Kidney (tissue), 14 donors: ENCODE measurements around the gene AP5Z1. TPM values are rescaled to one million over a fixed set of nuclear protein-coding genes. Genes with fewer than 3 reads are reported as not detected.

Experiments
- DNase-seq, 5 donors: peaks; one replicate each; pipeline ENCODE4 v3.0.0-alpha.2; 2013 to 2020
- FAIRE-seq: peaks from 2 replicates; lab custom pipeline; 2012; peaks lifted over from hg19 to GRCh38; lab: Jason Lieb, UNC
- H3K27ac ChIP-seq, 2 donors: one replicate each; pipeline ENCODE4 v1.7.0; 2013; ENCODE audit warnings: low read depth in 2 of 2, low read length in 2 of 2, inconsistent platforms in 1 of 2
- H3K27me3 ChIP-seq: one replicate; pipeline ENCODE4 v1.7.1; 2013; ENCODE audit warnings: low read length, inconsistent platforms; ENCODE audit not compliant: control insufficient read depth, insufficient read depth
- H3K36me3 ChIP-seq, 3 donors: one replicate each; pipeline versions ENCODE4 v1.7.0 to v1.7.1; 2013; ENCODE audit warnings: low read length in 3 of 3, control low read depth in 1 of 3, inconsistent platforms in 1 of 3; ENCODE audit not compliant: insufficient read depth in 3 of 3, control insufficient read depth in 2 of 3
- H3K4me1 ChIP-seq, 3 donors: one replicate each; pipeline versions ENCODE4 v1.7.0 to v1.7.1; 2013; ENCODE audit warnings: low read length in 3 of 3, inconsistent platforms in 1 of 3, low read depth in 1 of 3; ENCODE audit not compliant: control insufficient read depth in 2 of 3, insufficient read depth in 2 of 3
- H3K4me3 ChIP-seq, 3 donors: one replicate each; pipeline versions ENCODE4 v1.7.0 to v1.8.1; 2013; ENCODE audit warnings: low read length in 3 of 3, control low read depth in 1 of 3, inconsistent platforms in 1 of 3
- H3K9ac ChIP-seq, 3 donors: one replicate each; pipeline versions ENCODE4 v1.7.0 to v1.7.1; 2013; ENCODE audit warnings: low read length in 3 of 3, control low read depth in 1 of 3, inconsistent platforms in 1 of 3
- H3K9me3 ChIP-seq, 3 donors: one replicate each; pipeline versions ENCODE4 v1.7.0 to v1.7.1; 2013; ENCODE audit warnings: low read length in 3 of 3, control low read depth in 1 of 3, inconsistent platforms in 1 of 3; ENCODE audit not compliant: control insufficient read depth in 2 of 3, insufficient read depth in 1 of 3
- intact Hi-C: fragments of 100-400 bp; cut with DNase I; formaldehyde crosslinking; loops from one replicate; pipeline ENCODE4 v1.11.1; 2022
- polyA plus RNA-seq: library from polyadenylated mRNA; stranded (reverse); fragments of 350-450 nt; fragmentation: Illumina TruSeq; extraction: RNeasy Lipid Tissue Mini Kit (QIAGEN cat#74804); gene quantifications from one replicate; pipeline ENCODE4 v1.2.3, GENCODE V29; 2014; ENCODE audit warnings: low read depth, low replicate concordance; ENCODE audit not compliant: insufficient read depth
- total RNA-seq: library from RNA; stranded (reverse); fragmentation: NEBNext Ultra II Directional; extraction: Animal tissue kit (Norgen Biotek cat#: 25700); gene quantifications from one replicate; pipeline ENCODE4 v1.2.1, GENCODE V29; 2021
- TF ChIP-seq, protein P1 (sequence below): IDR thresholded peaks from 3 replicates; pipeline ENCODE4 v1.5.1; 2012; ENCODE audit warnings: mild to moderate bottlenecking, moderate library complexity, borderline replicate concordance; ENCODE audit not compliant: insufficient read depth; ENCODE audit errors: extremely low read depth
- donor health status: control.
- donor health status: control.
- donor health status: control.
- donor health status: control.
- donor health status: control.
- donor health status: DM: yes; HTN: yes; CAD: no.
- donor health status: Normal renal cell carcinoma (clear cell type).

The AP5Z1 gene
- total and polyA plus RNA-seq, 2 donors from 2014 or later = 23.4 to 38.5 TPM

DNA sequence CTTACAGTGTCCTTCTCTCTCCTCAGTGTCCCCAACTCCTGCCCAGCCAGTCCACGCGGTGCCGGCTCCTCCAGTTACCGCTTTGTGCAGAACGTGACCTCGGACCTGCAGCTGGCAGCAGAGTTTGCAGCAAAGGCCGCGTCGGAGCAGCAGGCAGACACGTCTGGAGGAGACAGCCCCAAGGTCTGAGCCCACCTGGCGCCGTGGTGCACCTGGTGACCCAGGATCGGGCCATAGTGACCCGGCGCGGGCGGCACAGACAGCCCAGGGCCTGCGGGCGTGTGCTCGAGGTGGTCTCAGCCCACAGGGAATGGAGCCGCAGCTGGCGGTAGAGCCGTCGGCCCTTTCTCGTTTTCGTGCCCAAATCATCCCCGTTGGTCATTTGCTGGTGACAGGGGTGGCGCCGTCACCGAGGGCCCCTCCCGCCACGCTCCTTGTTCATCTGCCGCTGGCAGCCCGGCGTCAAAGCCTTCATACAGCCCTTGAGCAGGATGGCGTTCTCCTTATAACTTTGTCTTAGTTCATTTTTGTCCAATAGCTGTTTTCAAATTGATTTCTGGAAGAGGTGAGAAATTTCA lies 20.9 kb upstream of the AP5Z1 start:
- H3K27me3 ChIP-seq = no peaks in the 10 kb centered on the region
- H3K36me3 ChIP-seq = peaks cover 0 to 28% (median 18%) of the 10 kb centered on the region in 3 donors
- peaks cover 0 to 5% (median 0%) of the 10 kb centered on the region in 3 donors for H3K4me1 ChIP-seq
- TF ChIP-seq, protein P1, sequence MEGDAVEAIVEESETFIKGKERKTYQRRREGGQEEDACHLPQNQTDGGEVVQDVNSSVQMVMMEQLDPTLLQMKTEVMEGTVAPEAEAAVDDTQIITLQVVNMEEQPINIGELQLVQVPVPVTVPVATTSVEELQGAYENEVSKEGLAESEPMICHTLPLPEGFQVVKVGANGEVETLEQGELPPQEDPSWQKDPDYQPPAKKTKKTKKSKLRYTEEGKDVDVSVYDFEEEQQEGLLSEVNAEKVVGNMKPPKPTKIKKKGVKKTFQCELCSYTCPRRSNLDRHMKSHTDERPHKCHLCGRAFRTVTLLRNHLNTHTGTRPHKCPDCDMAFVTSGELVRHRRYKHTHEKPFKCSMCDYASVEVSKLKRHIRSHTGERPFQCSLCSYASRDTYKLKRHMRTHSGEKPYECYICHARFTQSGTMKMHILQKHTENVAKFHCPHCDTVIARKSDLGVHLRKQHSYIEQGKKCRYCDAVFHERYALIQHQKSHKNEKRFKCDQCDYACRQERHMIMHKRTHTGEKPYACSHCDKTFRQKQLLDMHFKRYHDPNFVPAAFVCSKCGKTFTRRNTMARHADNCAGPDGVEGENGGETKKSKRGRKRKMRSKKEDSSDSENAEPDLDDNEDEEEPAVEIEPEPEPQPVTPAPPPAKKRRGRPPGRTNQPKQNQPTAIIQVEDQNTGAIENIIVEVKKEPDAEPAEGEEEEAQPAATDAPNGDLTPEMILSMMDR = no peak
- H3K4me3 ChIP-seq = no peak overlapping the region
- no peak for FAIRE-seq
- no peak overlapping the region for H3K9ac ChIP-seq
- no peak for DNase-seq
- intact Hi-C loops = loop anchor here (10.0 kb wide), 1 partner anchor 140 kb away; no protein-coding TSS in a partner anchor
- H3K27ac ChIP-seq = no peak overlapping the region
- no peaks in the 10 kb centered on the region for H3K9me3 ChIP-seq

GRCh38 chr7:4755045-4755444 lies 20.4 kb upstream of the AP5Z1 start:
- Histone ChIP-seq H3K27me3 (no peaks in the 10 kb centered on the region), H3K9me3 (no peaks in the 10 kb centered on the region), H3K4me1 (peaks cover 0 to 5% (median 0%) of the 10 kb centered on the region in 3 donors), H3K9ac (no peak overlapping the region), H3K27ac (no peak overlapping the region), H3K4me3 (no peak overlapping the region), H3K36me3 (peaks cover 0 to 34% (median 20%) of the 10 kb centered on the region in 3 donors)
- TF ChIP-seq, protein P1 = no peak
- no peak for DNase-seq
- no peak for FAIRE-seq
- intact Hi-C loops = loop anchor here (10.0 kb wide), 1 partner anchor 140 kb away; no protein-coding TSS in a partner anchor

GRCh38 chr7:4758111-4758510 lies 17.3 kb upstream of the AP5Z1 start:
- Histone ChIP-seq H3K4me1 (peaks cover 0 to 5% (median 0%) of the 10 kb centered on the region in 3 donors), H3K36me3 (peaks cover 0 to 48% (median 30%) of the 10 kb centered on the region in 3 donors), H3K27ac (no peak overlapping the region), H3K4me3 (no peak overlapping the region), H3K9me3 (no peaks in the 10 kb centered on the region), H3K27me3 (no peaks in the 10 kb centered on the region), H3K9ac (no peak overlapping the region)
- DNase-seq (no peak), FAIRE-seq (no peak)
- TF ChIP-seq, protein P1 = no peak
- intact Hi-C loops = loop anchor here (10.0 kb wide), 1 partner anchor 143 kb away; no protein-coding TSS in a partner anchor

DNA sequence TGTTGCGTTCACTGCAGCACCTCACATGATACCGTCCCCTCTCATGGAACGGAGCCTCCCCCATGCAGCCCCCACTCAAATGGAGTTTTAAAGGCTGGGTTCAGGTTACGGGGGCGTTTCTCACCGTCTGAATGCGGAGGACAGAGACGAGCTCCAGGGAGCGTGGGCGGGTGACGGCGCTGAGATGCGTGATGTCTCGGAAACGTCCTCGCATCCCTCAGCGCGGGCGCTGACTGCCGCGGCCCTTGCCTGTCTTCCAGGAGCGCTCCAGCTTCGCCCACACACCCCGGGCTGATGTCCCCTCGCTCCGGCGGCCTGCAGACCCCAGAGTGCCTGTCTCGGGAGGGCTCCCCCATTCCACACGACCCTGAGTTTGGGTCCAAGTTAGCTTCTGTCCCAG lies 16.6 kb upstream of the AP5Z1 start:
- no peaks in the 10 kb centered on the region for H3K27me3 ChIP-seq
- TF ChIP-seq, protein P1 = no peak
- no peaks in the 10 kb centered on the region for H3K9me3 ChIP-seq
- DNase-seq = no peak
- no peak overlapping the region for H3K9ac ChIP-seq
- H3K36me3 ChIP-seq = peaks cover 0 to 55% (median 34%) of the 10 kb centered on the region in 3 donors
- intact Hi-C loops = loop anchor here (10.0 kb wide), 1 partner anchor 144 kb away; no protein-coding TSS in a partner anchor
- H3K4me1 ChIP-seq = no peaks in the 10 kb centered on the region
- H3K27ac ChIP-seq = no peak overlapping the region
- H3K4me3 ChIP-seq = no peak overlapping the region
- FAIRE-seq = no peak
